NCI-H1105 (cell line): ENCODE results near the gene NOX5.

Experiments used
- DNase-seq: peaks from one replicate; lab custom pipeline; 2025; lab: John Stamatoyannopoulos, UW

Gene NOX5

DNA sequence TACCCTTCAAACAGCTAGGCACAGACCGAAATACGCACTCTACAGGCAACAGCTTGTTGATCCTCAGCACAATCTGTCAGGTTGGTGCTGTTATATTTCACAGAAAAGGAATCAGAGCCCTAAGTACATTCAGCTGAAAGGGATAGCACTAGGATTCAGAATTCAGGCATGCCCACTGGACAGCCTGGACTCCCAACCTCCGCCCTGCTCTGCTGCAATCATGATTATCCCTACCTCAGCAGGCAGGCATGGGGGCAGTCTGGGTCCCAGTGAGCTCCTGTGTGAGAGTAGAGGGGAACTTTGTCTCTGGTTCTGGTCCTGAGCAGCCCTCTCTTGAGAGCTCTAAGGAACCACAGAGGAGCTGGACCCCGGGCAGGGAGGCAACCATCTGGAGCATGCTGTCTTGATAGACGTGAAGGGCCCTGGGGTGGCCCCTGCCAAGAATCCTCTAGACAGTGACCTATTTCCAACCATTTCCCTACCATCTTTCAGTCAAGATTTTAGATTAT, 23.4 kb upstream of the NOX5 start:
- DNase-seq: no peak

- peak; percentile 14 for DNase-seq
These were observed 22.8 kb upstream of the NOX5 start for GRCh38 chr15:68991723-68992122.

DNA sequence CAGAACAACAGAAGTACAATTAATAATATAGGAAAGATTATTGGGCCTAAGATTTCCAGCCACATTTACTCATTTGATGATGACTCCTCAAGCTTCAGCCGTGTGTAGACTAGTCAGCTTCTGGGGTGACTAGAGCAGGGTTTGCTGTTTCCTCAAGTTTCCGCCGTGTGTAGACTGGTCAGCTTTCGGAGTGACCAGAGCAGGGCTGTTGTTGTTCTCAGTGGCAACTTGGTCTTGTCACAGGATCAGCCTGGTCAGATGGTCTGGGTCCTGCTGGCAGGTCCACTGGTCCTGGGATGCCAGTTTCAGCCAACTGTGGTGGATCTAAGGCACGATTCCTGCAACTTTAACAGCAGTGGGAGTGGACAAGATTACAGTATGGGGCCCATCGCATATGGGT, 21.8 kb upstream of the NOX5 start:
- no peak for DNase-seq

DNA sequence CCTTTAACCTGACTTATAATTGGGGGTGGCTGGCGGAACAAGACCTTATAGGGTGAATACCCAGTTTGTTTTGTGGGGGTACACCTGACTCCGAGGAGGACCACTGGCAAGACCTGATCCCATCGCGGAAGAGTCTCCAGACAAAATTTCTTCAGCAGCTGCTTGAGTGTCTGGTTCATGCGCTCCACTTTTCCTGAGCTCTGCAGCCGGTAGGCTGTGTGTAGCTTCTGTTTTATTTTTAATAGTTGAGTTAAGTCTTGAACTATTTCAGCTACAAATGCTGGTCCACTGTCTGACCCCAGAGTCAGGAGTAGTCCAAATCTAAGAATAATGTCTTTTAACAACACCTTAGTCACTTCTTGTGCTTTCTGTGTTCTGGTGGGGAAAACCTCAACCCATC, 21.2 kb upstream of the NOX5 start:
- DNase-seq: no peak

GRCh38 chr15:68994149-68994548, 20.3 kb upstream of the NOX5 start:
- DNase-seq: no peak

GRCh38 chr15:68994981-68995761, 19.3 kb upstream of the NOX5 start:
- DNase-seq: no peak

- no peak for DNase-seq
These were observed 17.4 kb upstream of the NOX5 start for GRCh38 chr15:68997050-68997449.

GRCh38 chr15:68997930-68998777, 16.3 kb upstream of the NOX5 start:
- DNase-seq: no peak

DNA sequence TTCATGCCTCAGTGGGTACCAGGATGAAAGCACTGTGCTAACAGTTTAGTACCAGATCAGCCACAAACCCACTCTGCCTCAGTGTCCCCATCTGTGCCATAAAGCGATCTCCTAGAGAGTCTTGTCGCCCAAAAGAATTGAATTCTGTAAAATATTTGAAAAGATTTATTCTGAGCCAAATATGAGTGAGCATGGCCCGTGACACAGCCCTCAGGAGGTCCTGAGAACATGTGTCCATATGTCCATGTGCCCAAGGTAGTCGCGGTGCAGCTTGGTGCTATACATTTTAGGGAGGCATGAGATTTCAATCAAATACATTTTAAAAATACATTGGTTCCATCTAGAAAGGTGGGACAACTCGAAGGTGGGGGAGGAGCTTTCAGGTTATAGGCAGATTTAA, 15.4 kb upstream of the NOX5 start:
- no peak for DNase-seq

- DNase-seq: no peak
These were observed 14.4 kb upstream of the NOX5 start for GRCh38 chr15:69000091-69000490.

GRCh38 chr15:69000725-69001503, 13.6 kb upstream of the NOX5 start:
- DNase-seq: no peak

DNA sequence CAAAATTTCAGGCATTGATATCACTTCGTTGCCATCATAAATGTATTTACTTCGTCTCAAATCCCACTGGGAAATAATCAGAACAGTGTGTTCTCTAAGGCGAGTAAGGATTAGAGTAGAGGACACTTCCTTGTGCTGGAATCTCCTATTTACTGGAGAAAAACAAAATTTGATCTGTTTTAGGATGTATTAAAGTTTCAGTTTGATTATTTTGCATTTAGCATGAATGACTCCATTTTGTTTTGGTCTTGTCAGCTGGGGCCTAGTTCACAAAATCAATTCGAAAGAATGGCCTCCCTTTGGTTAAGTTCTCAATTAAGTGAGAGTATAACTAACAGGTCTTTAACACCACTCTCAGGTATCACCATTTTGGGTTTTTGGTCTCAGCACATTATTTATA, 11.7 kb upstream of the NOX5 start:
- no peak for DNase-seq

DNA sequence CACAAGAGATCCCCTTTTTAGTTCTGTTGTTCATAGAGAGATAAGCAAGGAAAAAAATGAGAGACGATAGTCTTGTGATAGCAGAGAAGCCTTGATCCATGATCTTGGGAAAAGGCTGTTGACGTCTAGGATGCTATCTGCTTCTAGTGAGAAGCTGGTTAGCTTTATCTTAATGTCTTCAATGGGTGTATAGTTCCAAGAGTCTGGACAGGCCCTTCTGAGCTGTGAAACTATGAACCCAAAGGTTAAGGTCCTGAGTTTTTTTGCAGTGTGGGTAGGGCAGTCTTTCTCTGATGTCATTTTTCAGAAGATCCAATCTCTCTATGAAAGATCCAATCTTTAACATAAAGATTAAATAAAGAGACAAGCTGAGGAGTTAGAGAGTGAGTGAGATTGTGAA, 10.5 kb upstream of the NOX5 start:
- DNase-seq: no peak

DNA sequence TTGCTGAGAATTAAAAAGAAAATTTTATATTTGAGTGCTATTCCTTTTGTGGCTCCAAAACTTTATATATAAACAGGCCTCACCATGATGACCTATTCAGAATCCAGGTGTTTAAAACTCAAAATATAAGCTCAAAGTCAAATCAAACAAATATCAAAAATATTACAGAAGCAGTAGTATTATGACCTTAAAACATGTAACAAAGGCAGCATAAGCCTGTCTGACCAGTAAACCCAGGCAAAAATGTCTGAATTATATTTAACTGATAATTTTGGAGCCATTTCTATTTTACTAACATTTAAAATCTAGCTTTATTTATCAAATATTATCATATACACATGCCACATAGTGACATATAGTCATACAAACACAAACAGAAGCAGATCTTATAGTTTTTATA, 6.4 kb upstream of the NOX5 start:
- no peak for DNase-seq

DNA sequence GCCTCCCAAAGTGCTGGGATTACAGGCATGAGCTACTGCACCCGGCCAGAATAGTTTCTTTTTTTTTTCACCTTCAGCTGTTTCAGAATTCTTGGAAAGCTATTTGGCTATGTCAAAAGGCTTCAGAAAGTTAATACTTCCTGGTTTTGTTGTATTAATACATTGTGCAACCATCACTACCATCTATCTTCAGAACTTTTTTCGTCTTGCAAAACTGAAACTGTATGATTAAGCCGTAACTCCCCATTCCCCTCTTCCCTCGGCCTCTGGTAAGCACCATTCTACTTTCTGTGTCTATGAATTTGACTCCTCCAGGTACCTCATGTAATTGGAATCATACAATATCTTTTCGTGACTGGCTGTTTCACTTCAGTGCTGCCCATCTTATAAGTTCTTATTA, 5.2 kb upstream of the NOX5 start:
- no peak for DNase-seq

DNA sequence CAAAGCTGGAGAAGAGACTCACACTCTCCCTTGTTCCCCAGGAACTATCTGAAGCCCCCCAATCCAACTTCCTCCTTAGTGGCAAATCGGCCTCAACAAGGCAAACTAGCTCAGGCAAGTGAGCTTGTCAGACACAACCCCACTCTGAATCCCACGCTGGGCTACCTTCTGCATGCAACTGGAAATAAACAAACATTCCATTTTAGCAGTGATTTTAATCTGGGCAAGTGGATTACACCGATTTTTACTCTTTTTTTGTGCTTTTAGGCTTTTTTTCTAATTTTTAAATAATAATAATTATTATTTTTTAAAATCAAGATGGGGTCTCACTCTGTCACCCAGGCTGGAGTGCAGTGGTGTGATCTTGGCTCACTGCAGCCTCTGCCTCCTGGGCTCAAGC, 2.9 kb upstream of the NOX5 start:
- DNase-seq: no peak

GRCh38 chr15:69012761-69013364, 1.6 kb upstream of the NOX5 start:
- no peak for DNase-seq

- DNase-seq: no peak
These were observed 629 bp upstream of the NOX5 start for GRCh38 chr15:69013726-69014406.

DNA sequence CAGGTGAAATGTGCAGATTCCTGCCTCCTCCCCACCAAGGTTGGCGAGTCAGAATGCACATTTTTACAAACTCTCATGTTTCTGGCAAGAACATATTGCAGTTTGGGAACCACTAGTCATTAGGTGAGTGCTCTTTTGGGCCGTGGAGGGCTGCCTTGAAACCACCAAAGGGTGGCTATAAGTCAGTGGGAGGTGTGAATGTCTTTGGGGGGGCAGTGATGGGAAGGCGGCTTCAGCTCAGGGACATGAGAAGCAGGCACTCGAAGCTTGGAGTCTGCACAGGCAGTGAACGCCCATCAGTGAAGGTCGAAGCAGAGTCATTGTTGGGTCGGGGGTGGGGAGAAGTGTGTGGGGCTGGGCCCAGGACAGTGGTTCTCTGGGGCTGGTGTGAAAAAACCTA, 1.1 kb downstream of the NOX5 start:
- DNase-seq: no peak

GRCh38 chr15:69016021-69016595, 1.6 kb downstream of the NOX5 start:
- DNase-seq: no peak

DNA sequence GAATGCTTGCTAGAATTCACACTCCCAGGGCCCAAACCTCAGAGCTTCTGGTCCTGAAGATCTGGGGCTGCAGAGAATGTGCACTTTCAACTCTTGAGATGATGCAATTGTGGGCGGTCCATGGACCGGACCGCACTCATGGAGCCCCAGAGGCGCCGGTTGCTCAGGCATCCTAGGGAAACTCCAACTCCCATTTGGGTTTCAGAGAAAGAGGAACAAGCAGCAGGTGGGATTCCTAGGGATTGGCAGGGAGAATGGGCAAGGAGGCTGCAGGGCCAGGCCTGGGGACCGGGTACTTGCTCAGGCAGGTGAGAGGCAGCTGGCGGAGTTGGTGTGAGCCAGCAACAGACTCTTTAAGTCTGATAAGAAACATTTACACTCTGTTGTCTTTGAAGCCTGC, 3.5 kb downstream of the NOX5 start:
- DNase-seq: no peak
